Measurements from ENCODE around the gene PARP16.

GRCh38 chr15:65210770-65211481, 75.8 kb downstream of the PARP16 start, which contains the start of gene CILP:
- no peak for TF ChIP-seq POLR2AphosphoS5 (IDR thresholded peaks at IDR 0.05; ENCODE audit: low read depth, low read length)
- TF ChIP-seq, protein P1, sequence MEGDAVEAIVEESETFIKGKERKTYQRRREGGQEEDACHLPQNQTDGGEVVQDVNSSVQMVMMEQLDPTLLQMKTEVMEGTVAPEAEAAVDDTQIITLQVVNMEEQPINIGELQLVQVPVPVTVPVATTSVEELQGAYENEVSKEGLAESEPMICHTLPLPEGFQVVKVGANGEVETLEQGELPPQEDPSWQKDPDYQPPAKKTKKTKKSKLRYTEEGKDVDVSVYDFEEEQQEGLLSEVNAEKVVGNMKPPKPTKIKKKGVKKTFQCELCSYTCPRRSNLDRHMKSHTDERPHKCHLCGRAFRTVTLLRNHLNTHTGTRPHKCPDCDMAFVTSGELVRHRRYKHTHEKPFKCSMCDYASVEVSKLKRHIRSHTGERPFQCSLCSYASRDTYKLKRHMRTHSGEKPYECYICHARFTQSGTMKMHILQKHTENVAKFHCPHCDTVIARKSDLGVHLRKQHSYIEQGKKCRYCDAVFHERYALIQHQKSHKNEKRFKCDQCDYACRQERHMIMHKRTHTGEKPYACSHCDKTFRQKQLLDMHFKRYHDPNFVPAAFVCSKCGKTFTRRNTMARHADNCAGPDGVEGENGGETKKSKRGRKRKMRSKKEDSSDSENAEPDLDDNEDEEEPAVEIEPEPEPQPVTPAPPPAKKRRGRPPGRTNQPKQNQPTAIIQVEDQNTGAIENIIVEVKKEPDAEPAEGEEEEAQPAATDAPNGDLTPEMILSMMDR (IDR thresholded peaks at IDR 0.05 in 2 of 3, conservative IDR thresholded peaks at IDR 0.05 in 1 of 3; ENCODE audit: borderline replicate concordance in 1 of 3, insufficient read depth in 1 of 3, low read depth in 2 of 3, low read length in 2 of 3): no peak
- TF ChIP-seq EZH2 (IDR thresholded peaks at IDR 0.05): no peak
- TF ChIP-seq EGR1 (IDR thresholded peaks at IDR 0.05; ENCODE audit: low read depth): no peak
- no peak for TF ChIP-seq SP1 (IDR thresholded peaks at IDR 0.05; ENCODE audit: low read depth)

All from HCT116 (cell line).